ENCODE results near the gene PIP5KL1. TPM values are rescaled to one million over a fixed set of nuclear protein-coding genes. Genes with fewer than 3 reads are reported as not detected.
A peak's percentile ranks its signal among the peaks of the same experiment; 100 is the strongest.

PIP5KL1 gene
- total and polyA plus RNA-seq, 2 of the 4 experiments (the other 2 are of a cell fraction), result 0.36 to 3.6 TPM

DNA sequence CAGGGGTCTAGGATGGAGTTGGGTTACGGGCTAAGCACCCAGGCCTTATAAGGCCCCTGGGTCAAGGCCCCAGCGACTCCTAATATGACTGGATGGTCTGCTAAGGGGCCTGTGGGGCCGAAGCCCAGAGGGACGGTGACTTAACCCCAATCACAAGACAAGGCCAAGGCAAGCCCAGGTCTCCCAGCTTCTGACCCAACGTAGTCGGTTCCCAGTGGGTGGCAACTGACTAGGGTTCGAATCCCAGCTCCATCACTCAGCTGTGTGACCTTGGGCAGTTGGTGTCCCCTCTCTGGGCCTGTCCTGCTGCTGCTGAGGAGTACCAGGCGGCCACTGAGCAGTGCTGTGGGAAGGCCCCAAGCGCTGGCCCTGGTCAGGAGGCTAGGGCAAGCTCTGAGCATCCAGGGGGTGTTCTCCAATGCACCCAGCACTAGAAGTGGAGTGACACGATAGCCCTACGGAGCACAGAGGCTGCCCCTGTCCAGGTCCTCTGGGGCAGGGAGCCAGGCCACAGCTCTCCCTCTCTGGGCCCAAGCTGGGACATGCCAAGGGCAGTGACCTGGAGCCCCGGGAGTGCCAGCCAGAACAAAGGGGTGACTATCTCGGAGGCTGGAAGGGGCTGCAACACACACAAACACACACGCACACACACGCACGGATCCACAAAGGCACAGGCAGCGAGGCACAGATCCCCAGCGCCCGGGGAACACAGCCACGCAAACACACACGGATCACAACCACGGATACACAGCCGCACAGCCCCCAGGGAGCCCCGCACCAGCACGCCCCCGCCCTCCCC, 53.6 kb downstream of the PIP5KL1 start:
- Histone ChIP-seq H2AK9ac (replicated peaks; ENCODE audit: low read depth, low read length, poor library complexity) (peak overlapping the region; percentile 99), H3K23ac (ENCODE audit: low read depth, low read length) (peak overlapping the region; percentile 93), H4K5ac (ENCODE audit: low read depth, low read length) (peak overlapping the region; percentile 44), H3K14ac (replicated peaks; ENCODE audit: low read depth, low read length) (peak overlapping the region; percentile 97), H2BK5ac (ENCODE audit: low read depth, low read length, poor library complexity, severe bottlenecking) (peak overlapping the region; percentile 64), H3K9ac (ENCODE audit: low read depth, low read length) (peak overlapping the region; percentile 87), H3K9me3 (ENCODE audit: control insufficient read depth, insufficient read depth, low read length) (no peaks in the 10 kb centered on the region), H2AFZ (replicated peaks; ENCODE audit: low read length, poor library complexity) (peak overlapping the region; percentile 96), H3K4me3 (ENCODE audit: insufficient read depth, low read depth, low read length) (peak overlapping the region; percentile 62), H4K8ac (ENCODE audit: low read depth in 2 of 2, low read length in 2 of 2) (peak overlapping the region; percentile 96 to 97), H3K56ac (ENCODE audit: extremely low read depth, insufficient read depth, low read length) (peak overlapping the region; percentile 18; the same call in 1 of the 2 replicates), H2BK120ac (ENCODE audit: low read depth, low read length) (peak overlapping the region; percentile 52), H3K18ac (ENCODE audit: low read depth, low read length) (peak overlapping the region; percentile 78; the same call in 1 of the 2 replicates), H4K91ac (ENCODE audit: insufficient read depth, low read depth, low read length) (peak overlapping the region; percentile 61), H3K4ac (ENCODE audit: low read depth, low read length) (peak overlapping the region; percentile 89), H4K20me1 (ENCODE audit: insufficient read depth, low read length) (0 out of 2 replicates have a peak, but pooled peaks cover 3% of the 10 kb centered on the region), H3K4me1 (ENCODE audit: control insufficient read depth, insufficient read depth, low read length) (peaks cover 24% of the 10 kb centered on the region), H3K9me1 (ENCODE audit: insufficient read depth, low read length) (no peaks in the 10 kb centered on the region), H3K27me3 (ENCODE audit: control insufficient read depth, insufficient read depth, low read length) (no peaks in the 10 kb centered on the region), H3K4me2 (ENCODE audit: low read depth, low read length) (peak overlapping the region; percentile 95), H2BK20ac (ENCODE audit: low read depth, low read length) (no peak overlapping the region), H3K79me1 (ENCODE audit: low read depth in 1 of 2, low read length in 2 of 2) (peaks cover 20 to 34% of the 10 kb centered on the region in 2 experiments; a peak in 3 of 4 replicates), H2AK5ac (ENCODE audit: low read depth, low read length) (peak overlapping the region; percentile 97), H3K27ac (ENCODE audit: insufficient read depth, low read length) (peak overlapping the region; percentile 86), H2BK15ac (ENCODE audit: low read depth, low read length) (no peak overlapping the region; the same call in 2 of the 3 replicates), H3K36me3 (ENCODE audit: control insufficient read depth, insufficient read depth, low read length) (peaks cover 6% of the 10 kb centered on the region)
- in situ Hi-C loops (cut with MboI; ENCODE audit: low sequenced_read_pairs), result no loop called here
- TF ChIP-seq MAZ (IDR thresholded peaks at IDR 0.05; ENCODE audit: borderline replicate concordance, low read depth, low read length) (no peak), SMC3 (IDR thresholded peaks at IDR 0.05; ENCODE audit: low read depth, low read length) (no peak), MXI1 (IDR thresholded peaks at IDR 0.05; ENCODE audit: borderline replicate concordance, low read depth, low read length) (no peak), FOS (IDR thresholded peaks at IDR 0.05; ENCODE audit: low read depth, low read length) (no peak), CHD1 (IDR thresholded peaks at IDR 0.05; ENCODE audit: low read depth, low read length) (no peak), CEBPB (IDR thresholded peaks at IDR 0.05; ENCODE audit: low read depth, low read length) (no peak)
- ChIA-PET POLR2A (ENCODE audit: unreplicated experiment) (no interaction called here), CTCF (interaction anchor here (1.4 kb wide), 1 partner anchor 34 kb away, joined by 3 read pairs; no protein-coding TSS in a partner anchor)
- DNase-seq (no peak), ATAC-seq (ENCODE audit: low read depth) (peak; percentile 24)
- 28% methylated on average over 7 of the region's 26 CpGs; no CpG with 5 or more reads in 1 of the 2 experiments for WGBS, 2 experiments (ENCODE audit: extremely low coverage in 2 of 2, insufficient read length in 1 of 2)
- BruUV-seq (replicated peaks), result no TSS peak
- dilution Hi-C loops (cut with HindIII; ENCODE audit: low sequenced_read_pairs, unreplicated experiment), result no loop called here
- intact Hi-C loops (cut with micrococcal nuclease), result no loop called here

Data from IMR-90 (cell line).